GM12892 (cell line): ENCODE results near the gene PPIL3.

Experiments
- DNase-seq: peaks from one replicate; pipeline ENCODE4 v3.0.0; 2011; ENCODE audit not compliant: insufficient read length
- FAIRE-seq: peaks from 2 replicates; lab custom pipeline; 2011; peaks lifted over from hg19 to GRCh38; lab: Jason Lieb, UNC
- POLR2A ChIP-seq: IDR thresholded peaks from 2 replicates; pipeline ENCODE4 v1.6.1; 2011; ENCODE audit warnings: low read depth, low read length, control low read depth
- POLR2AphosphoS5 ChIP-seq: IDR thresholded peaks from 2 replicates; pipeline ENCODE4 v1.6.1; 2011; ENCODE audit warnings: low read depth, low read length, control low read depth
- TAF1 ChIP-seq: IDR thresholded peaks from 2 replicates; pipeline ENCODE4 v1.6.1; 2011; ENCODE audit warnings: low read depth, mild to moderate bottlenecking, control low read depth, low read length, borderline replicate concordance

Gene PPIL3

DNA sequence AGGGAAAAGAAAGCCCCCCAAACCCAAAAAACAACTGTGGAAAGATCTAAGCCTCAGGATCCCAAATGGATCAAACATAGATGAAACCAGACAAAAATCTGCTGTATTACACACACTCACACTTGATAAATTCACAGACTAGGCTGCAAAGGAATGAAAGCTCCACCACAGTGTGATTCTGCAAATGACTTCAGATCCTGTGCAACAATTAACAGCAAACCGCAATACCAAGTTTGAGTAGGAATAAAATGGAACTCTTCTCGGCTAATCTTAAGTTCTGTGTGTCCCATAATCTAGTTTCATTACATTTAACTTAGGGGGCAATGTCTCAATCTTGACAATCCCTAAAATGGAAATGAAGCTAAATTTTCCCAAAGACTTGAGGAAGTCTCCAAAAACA is 36.3 kb downstream of the PPIL3 start:
- FAIRE-seq (no peak), DNase-seq (no peak)
- no peak for TF ChIP-seq TAF1
- TF ChIP-seq POLR2AphosphoS5 = no peak
- TF ChIP-seq POLR2A = no peak

DNA sequence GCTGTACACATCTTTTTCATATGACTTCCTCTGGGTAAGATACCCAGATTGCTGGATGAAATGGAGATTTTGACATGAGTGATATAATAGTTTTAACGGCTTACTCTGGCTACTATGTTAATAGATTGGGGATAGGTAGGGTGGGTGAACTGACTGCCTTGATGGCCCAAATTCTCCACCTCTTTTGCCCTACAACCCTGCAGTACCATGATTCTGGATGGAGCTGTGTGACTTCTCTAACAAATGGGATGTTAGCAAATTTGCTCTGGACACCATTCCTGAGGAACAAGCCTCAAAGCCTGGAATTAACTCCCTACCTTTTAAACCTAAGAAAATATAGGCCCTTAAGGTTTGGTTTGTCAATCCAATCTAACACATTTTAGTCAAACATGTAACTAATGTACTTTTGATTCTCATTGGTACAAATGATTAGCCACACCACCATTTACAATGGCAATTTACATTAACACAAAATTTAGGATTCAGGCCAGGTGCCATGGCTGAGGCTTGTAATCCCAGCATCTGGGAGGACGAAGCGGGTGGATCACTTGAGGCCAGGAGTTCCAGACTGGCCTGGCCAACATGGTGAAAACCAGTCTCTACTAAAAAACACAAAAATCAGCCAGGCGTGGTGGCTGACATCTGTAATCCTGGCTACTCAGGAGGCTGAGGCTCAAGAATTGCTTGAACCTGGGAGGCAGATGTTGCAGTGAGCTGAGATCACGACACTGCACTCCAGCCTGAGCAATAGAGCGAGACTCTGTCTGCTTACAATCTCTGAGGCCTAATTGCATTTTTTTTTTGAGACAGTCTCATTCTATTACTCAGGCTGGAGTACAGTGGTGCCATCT is 37.3 kb downstream of the PPIL3 start:
- FAIRE-seq = no peak
- no peak for DNase-seq
- TF ChIP-seq POLR2A (peak; percentile 53), POLR2AphosphoS5 (peak; percentile 76), TAF1 (no peak)

DNA sequence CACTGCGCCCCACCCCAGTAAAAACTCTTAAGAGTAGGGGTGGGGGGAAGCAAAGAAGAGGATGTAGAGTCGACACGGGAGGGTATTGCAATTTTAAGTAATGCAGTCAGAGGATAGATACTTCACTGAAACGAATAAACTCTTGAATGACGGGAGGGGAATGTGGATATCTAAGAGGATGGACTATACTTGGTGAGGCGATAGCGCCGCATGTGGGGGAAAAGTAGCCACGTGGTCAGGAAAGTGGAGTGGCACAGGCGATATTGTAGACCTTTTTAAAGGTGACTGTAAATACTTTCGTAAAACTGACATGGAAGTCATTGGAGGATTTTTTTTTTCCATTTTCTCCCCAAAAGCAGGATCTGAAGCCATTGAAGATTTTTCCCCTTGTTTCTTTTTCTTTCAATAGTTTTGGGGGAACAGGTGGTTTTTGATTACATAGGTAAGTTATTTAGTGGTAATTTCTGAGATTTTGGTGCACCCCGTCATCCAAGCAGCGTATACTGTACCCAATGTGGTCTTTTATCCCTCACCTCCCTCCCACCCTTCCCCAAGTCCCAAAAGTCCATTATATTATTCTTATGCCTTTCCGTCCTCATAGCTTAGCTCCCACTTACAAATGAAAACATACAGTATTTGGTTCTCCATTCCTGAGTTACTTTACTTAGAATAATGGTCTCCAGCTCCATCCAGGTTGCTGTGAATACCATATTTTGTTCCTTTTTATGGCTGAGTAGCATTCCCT is 38.2 kb downstream of the PPIL3 start:
- DNase-seq = no peak
- FAIRE-seq = no peak
- TF ChIP-seq POLR2AphosphoS5 (peak; percentile 45; the same call in 1 of the 2 replicates), POLR2A (no peak), TAF1 (no peak)

DNA sequence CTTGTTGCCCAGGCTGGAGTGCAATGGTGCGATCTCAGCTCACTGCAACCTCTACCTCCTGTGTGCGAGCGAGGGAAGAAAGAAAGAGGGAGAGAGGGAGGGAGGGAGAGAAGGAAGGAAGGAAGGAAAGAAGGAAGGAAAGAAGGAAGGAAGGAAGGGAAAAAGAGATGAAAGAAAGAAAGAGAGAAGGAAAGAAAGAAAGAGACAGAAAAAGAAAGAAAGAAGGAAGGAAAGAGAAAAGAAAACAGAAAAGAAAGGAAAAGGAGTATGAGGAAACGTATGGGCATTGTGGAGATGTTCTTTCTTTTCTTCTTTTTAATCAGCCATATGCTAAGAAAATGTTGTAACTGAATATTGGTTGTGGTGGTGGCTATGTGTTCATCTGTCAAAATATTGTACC is 40.9 kb downstream of the PPIL3 start:
- TF ChIP-seq TAF1 (no peak), POLR2AphosphoS5 (no peak), POLR2A (no peak)
- DNase-seq (no peak), FAIRE-seq (no peak)

DNA sequence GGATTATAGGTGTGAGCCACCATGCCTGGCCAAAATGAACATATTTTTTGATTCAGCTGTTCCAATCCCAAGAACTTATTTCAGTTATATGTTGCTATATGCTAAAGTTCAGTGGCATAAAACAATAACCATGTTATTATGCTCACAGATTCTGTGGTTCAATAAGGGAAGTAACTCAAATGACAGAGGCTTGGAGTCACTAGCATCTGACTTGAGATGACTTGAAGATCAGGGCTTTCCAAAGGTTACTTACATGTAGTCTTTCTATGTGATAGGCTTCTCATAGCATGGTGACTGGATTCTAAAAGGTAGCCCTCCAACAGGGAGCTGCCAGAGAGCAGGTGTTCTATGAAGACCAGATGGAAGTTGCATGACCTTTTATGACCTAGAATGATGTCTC is 41.6 kb downstream of the PPIL3 start:
- TF ChIP-seq TAF1 = no peak
- TF ChIP-seq POLR2A = no peak
- no peak for TF ChIP-seq POLR2AphosphoS5
- FAIRE-seq (no peak), DNase-seq (no peak)

DNA sequence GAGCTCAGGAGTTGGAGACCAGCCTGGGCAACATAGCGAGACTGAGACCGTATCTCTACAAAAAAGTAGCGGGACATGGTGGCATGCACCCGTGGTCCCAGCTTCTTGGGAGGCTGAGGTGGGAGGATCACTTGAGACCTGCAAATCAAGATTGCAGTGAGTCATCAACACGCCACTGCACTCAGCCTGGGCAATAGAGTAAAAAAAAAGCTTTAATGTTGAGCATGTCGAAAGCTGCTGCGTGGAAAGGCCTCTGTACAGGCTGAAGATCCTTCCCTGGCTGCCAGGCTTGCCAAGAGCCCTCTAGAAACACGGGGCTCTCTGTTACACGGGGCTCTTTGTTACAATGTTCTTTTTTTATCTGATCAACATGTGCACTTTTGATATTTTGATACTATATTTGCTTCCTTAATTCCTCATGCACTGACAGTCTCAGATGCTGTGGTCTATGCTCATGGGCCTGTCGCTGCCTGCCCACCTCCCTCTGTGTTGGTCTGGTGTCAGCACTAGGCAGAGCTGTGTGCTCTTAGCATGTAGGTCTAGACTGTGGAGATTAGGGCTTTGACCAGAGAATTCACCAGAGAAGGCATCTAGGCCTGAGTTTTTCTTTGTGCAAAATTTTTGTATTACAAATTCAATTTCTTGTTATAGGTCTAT is 43.1 kb downstream of the PPIL3 start:
- TF ChIP-seq TAF1 = no peak
- TF ChIP-seq POLR2AphosphoS5 = no peak
- TF ChIP-seq POLR2A = no peak
- FAIRE-seq = no peak

DNA sequence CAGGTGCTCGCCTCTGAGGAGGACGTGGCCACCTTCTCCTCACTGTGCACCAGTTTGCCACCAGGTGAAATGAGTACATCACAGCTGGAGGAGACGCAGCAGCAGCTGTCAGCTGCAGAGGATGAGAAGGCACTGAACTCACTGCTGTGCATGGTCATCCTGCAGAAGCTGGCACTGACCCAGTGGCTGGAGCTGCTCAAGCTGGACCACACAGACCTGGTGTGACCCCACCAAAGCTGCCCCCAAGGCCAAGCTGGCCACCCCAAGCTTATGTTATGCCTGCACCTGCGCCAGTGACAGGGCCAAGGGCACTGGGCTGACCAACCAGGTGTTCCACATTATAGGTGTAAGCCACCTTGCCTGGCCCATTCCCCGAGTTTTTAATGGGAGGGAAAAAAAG is 43.7 kb downstream of the PPIL3 start:
- TF ChIP-seq POLR2AphosphoS5 = no peak
- TF ChIP-seq POLR2A = no peak
- no peak for TF ChIP-seq TAF1
- DNase-seq (no peak), FAIRE-seq (no peak)

More for the DNA sequence above, 43.1 kb downstream of the PPIL3 start:
- no peak for DNase-seq

DNA sequence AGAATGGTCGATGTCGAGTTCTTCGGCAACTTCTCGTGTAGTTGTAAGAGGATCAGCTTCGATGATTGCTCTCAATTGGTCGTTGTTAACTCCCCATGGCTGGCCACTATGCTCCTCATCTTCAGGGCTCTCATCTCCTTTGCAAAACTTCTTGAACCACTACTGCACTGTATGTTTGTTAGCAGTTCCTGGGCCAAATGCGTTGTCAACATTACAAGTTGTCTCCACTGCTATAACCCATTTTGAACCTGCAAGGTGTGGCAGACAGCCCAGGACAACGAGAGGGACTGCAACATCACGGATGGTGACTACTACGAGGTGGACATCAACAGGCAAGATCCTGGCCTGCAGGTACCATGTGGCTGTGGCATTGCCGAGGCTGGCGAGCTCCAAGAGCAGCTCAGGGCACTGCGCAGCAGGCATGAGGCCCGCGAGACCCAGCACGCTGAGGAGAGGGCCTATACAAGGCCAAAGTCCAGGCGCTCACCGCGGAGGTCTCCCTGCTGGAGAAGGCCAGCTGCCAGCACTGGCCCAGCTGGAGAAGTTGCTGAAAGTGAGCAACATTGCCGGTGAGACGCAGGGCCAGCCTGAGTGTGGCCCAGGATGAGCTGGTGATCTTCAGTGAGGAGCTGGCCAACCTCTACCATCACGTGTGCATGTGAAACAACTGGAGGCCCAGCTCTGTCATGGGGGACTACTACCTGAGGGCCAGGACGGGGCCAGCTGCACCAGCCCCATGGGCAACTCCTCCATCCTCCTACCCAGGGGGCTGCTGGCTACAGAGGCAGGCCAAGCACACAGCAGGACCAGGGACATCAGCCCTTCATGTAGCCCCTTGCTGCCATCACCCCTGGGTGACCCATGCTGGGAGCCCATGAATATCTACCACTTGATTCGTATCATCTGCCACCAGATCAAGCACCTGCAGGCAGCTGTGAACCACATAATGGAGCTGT is 44.6 kb downstream of the PPIL3 start:
- no peak for DNase-seq
- no peak for TF ChIP-seq TAF1
- no peak for TF ChIP-seq POLR2A
- TF ChIP-seq POLR2AphosphoS5 = no peak
- peak; percentile 80 for FAIRE-seq

DNA sequence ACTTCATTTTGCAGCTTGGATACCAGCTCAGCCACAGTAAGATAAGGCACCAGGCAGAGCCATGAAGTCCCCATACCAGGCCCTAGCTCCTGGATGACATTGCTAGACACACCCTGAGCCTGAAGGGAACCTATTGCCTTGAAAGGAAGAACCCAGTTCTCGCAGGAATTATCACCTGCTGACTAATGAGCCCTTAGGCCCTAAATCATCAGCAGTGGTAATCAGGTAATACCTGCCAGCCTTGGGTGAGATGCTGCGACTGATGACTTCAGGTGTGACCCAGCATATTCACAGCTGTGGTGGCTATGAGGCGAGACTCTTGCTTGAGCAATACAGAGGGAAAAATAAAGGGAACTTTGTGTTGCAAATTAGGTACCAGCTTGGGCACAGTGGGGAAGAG is 49.4 kb downstream of the PPIL3 start:
- no peak for TF ChIP-seq POLR2A
- TF ChIP-seq POLR2AphosphoS5 = no peak
- no peak for TF ChIP-seq TAF1
- no peak for FAIRE-seq
- no peak for DNase-seq

DNA sequence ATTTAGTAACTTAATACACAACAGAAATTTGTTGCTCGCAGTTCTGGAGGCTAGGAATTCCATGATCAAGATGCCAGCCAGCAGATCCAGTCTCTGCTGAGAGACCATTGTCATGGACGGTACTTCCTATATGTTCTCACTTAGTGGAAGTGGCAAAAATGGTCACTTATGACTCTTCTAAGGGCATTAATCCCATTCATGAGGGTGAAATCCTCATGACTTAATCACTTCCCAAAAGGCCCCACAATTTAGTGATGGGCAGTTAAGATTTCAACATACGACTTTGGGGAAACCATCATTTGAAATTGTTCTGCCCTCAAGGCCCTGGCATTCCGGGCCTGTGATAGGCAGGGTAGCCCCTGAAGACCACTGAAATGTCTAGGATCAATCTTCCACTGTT is 54.2 kb downstream of the PPIL3 start:
- DNase-seq (no peak), FAIRE-seq (no peak)
- TF ChIP-seq POLR2AphosphoS5 (no peak), TAF1 (no peak), POLR2A (no peak)

DNA sequence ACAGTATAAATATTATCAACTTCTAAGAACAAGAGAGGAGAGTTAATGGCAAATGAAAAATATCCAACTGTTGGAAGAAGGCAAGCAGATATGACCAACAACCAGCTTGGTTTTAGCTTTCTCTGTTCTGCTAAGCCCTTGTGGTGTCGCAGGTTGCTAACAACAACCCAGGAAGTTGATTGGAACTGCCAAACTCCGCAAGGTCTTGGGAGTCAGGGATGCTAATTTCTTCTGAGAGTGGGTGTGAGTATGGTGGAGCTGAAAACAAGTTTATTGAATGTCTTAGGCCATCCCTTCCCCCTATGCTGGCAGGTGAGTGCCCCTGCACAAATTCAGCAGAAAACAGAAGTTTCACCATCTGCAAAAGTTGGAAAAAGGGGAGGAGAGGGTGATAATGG is 59.6 kb downstream of the PPIL3 start:
- DNase-seq (no peak), FAIRE-seq (no peak)
- TF ChIP-seq TAF1 = no peak
- TF ChIP-seq POLR2A = peak; percentile 24; the same call in 1 of the 2 replicates
- no peak for TF ChIP-seq POLR2AphosphoS5
